ENCODE results near the gene MCOLN1.

MCOLN1 gene

GRCh38 chr19:7502552-7502951 is 19.9 kb upstream of the MCOLN1 start:
- no peak for DNase-seq (ENCODE audit: low read depth)

- no peak for DNase-seq (ENCODE audit: low read depth)
These were observed 17.7 kb upstream of the MCOLN1 start for GRCh38 chr19:7504684-7505083.

- no peak for DNase-seq (ENCODE audit: low read depth)
These were observed 17.1 kb upstream of the MCOLN1 start for GRCh38 chr19:7505288-7505681.

GRCh38 chr19:7505682-7506384 is 16.6 kb upstream of the MCOLN1 start:
- DNase-seq (ENCODE audit: low read depth) = no peak

GRCh38 chr19:7506385-7507328 is 15.8 kb upstream of the MCOLN1 start:
- peak; percentile 91 for DNase-seq (ENCODE audit: low read depth)

- DNase-seq (ENCODE audit: low read depth) = peak; percentile 93
These were observed 14.5 kb upstream of the MCOLN1 start for GRCh38 chr19:7507884-7508283.

GRCh38 chr19:7509625-7510024 is 12.8 kb upstream of the MCOLN1 start:
- DNase-seq (ENCODE audit: low read depth) = peak; percentile 15

GRCh38 chr19:7512400-7512851 is 10.0 kb upstream of the MCOLN1 start:
- DNase-seq (ENCODE audit: low read depth) = peak; percentile 93

- no peak for DNase-seq (ENCODE audit: low read depth)
These were observed 8.4 kb upstream of the MCOLN1 start for GRCh38 chr19:7513809-7514642.

- DNase-seq (ENCODE audit: low read depth) = peak; percentile 83
These were observed 7.2 kb upstream of the MCOLN1 start for GRCh38 chr19:7515110-7515644.

GRCh38 chr19:7515645-7516151 is 6.7 kb upstream of the MCOLN1 start, which contains the start of gene ZNF358:
TSS of gene ZNF358 (plus strand) at chr19:7516103. CDS start at chr19:7519243, 3,140 bp downstream.
- peak; percentile 77 for DNase-seq (ENCODE audit: low read depth)

GRCh38 chr19:7516333-7516732 is 6.1 kb upstream of the MCOLN1 start:
- DNase-seq (ENCODE audit: low read depth) = no peak

GRCh38 chr19:7516878-7517277 is 5.5 kb upstream of the MCOLN1 start:
- peak; percentile 14 for DNase-seq (ENCODE audit: low read depth)

- DNase-seq (ENCODE audit: low read depth) = no peak
These were observed 2.9 kb upstream of the MCOLN1 start for GRCh38 chr19:7519361-7520130.

GRCh38 chr19:7520131-7521051 is 2.0 kb upstream of the MCOLN1 start:
- no peak for DNase-seq (ENCODE audit: low read depth)

- DNase-seq (ENCODE audit: low read depth) = no peak
These were observed 813 bp upstream of the MCOLN1 start for GRCh38 chr19:7521551-7522071.

GRCh38 chr19:7522923-7523667 is 671 bp downstream of the MCOLN1 start:
- DNase-seq (ENCODE audit: low read depth) = peak; percentile 41

- DNase-seq (ENCODE audit: low read depth) = no peak
These were observed 2.1 kb downstream of the MCOLN1 start for GRCh38 chr19:7524523-7524922.
